AG09309 (cell line): ENCODE results near the gene DMTF1.

Experiments used
- DNase-seq: peaks from one replicate; pipeline ENCODE4 v3.0.0-alpha.2; 2010; ENCODE audit warnings: low read depth
- H3K4me3 ChIP-seq: 2 replicates; pipeline ENCODE4 v1.5.1; 2011; ENCODE audit warnings: mild to moderate bottlenecking, low read depth, low read length, moderate library complexity; ENCODE audit not compliant: control insufficient read depth
- TF ChIP-seq, protein P1 (sequence below): IDR thresholded peaks from 2 replicates; pipeline ENCODE4 v1.5.1; 2011; ENCODE audit warnings: mild to moderate bottlenecking, low read depth, low read length, inconsistent platforms; ENCODE audit not compliant: insufficient read depth, control insufficient read depth; ENCODE audit errors: missing control alignments

Gene DMTF1

GRCh38 chr7:87152112-87152896 is at the start of gene DMTF1:
DMTF1 (plus strand) TSS chr7:87152453; CDS start chr7:87164942, 12,489 bp downstream.
- DNase-seq, result peak; percentile 80
- TF ChIP-seq, protein P1, sequence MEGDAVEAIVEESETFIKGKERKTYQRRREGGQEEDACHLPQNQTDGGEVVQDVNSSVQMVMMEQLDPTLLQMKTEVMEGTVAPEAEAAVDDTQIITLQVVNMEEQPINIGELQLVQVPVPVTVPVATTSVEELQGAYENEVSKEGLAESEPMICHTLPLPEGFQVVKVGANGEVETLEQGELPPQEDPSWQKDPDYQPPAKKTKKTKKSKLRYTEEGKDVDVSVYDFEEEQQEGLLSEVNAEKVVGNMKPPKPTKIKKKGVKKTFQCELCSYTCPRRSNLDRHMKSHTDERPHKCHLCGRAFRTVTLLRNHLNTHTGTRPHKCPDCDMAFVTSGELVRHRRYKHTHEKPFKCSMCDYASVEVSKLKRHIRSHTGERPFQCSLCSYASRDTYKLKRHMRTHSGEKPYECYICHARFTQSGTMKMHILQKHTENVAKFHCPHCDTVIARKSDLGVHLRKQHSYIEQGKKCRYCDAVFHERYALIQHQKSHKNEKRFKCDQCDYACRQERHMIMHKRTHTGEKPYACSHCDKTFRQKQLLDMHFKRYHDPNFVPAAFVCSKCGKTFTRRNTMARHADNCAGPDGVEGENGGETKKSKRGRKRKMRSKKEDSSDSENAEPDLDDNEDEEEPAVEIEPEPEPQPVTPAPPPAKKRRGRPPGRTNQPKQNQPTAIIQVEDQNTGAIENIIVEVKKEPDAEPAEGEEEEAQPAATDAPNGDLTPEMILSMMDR, result no peak
- H3K4me3 ChIP-seq, result peak within 1 kb of the TSS; percentile 61

DNA sequence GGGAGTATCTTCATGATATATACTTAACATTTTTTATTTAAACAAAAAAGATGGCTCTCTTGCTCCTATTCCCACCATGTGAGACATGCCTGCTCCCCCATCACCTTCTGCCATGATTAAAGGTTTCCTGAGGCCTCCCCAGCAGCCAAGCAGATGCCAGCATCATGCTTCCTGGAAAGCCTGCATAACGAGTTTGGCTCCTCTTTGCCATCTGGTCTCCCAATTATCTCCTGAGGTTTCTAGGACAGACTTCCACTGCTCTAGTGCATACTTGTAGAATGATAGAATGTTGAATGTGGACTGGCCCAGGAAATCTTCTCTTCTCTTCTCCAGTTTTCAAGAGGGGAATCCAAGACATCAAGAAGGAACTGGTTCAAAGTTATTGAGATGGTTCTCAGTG is 46.9 kb upstream of the DMTF1 start:
- TF ChIP-seq, protein P1, result no peak
- H3K4me3 ChIP-seq, result no peak overlapping the region
- no peak for DNase-seq

GRCh38 chr7:87106974-87107612 is 45.2 kb upstream of the DMTF1 start:
- no peak for DNase-seq
- TF ChIP-seq, protein P1, result no peak
- H3K4me3 ChIP-seq, result no peak overlapping the region

DNA sequence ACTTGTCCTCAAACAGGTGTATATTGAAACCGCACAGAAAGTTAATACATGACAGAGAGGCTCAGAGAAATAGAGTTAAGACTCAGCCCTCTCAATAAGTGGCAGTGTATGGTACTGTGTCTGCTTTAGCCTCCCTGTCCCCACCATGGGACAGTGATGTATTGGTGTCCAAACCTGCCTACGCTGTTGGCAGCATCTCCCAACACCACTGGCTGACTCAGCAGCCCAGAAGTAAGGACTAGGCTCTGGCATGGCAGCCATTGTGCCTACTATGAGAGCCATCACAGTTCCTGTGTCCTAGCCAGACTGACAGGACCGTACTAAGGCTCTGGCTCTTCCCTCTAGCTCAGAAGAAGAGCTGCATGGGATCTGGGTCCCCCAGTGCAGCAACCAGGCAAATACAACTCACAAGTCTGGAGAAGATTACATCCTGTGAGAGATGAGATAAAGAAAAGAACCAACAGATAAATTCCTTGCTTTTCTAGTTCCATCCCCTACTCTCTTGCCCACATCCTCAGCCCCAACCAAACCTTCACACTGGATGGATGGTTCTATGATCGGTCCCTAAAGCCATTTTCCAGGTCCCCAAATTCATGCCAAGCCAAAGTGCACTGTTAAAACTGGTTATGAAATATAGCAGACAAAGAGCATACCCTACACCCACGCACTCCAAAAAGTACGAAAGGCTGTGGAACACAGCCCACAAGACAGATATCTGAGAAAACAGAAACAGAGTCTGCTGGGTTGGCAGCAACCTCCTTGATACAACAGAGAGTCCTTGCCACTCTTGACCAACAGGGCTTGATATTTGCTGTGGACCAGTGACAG is 44.1 kb upstream of the DMTF1 start:
- no peak overlapping the region for H3K4me3 ChIP-seq
- DNase-seq, result no peak
- TF ChIP-seq, protein P1, result no peak

GRCh38 chr7:87110778-87111177 is 41.5 kb upstream of the DMTF1 start:
- DNase-seq, result peak; percentile 8
- H3K4me3 ChIP-seq, result no peak overlapping the region
- TF ChIP-seq, protein P1, result no peak

GRCh38 chr7:87111877-87112276 is 40.4 kb upstream of the DMTF1 start:
- no peak overlapping the region for H3K4me3 ChIP-seq
- TF ChIP-seq, protein P1, result no peak
- DNase-seq, result no peak
